ENCODE measurements around the gene GAS2L3. TPM values are rescaled to one million over a fixed set of nuclear protein-coding genes. Genes with fewer than 3 reads are reported as not detected.
"Not testable (repeated sequence)": the region's sequence is repeated elsewhere in the genome, so short reads cannot be mapped to it uniquely, and the experiment has no call there.

GAS2L3 gene
- total and polyA plus RNA-seq, 7 experiments from 2014 or later = 0.08 to 4.9 (median 0.16) TPM; not detected in 2

GRCh38 chr12:100591979-100592378, 18.5 kb downstream of the GAS2L3 start:
- H3K4me1 Mint-ChIP-seq = no peaks in the 10 kb centered on the region
- no peaks in the 10 kb centered on the region for H3K36me3 Mint-ChIP-seq
- no peak overlapping the region for H3K27ac ChIP-seq (ENCODE audit: low read depth, low read length)
- H3K9me3 ChIP-seq (ENCODE audit: control insufficient read depth in 2 of 3, low read length in 3 of 3) = no peaks in the 10 kb centered on the region
- ATAC-seq = no peak
- CTCF ChIA-PET = no interaction called here
- no peak overlapping the region for H3K4me3 ChIP-seq (ENCODE audit: low read length)
- intact Hi-C loops (cut with micrococcal nuclease) = no loop called here
- H3K27me3 ChIP-seq (ENCODE audit: control insufficient read depth in 2 of 2, insufficient read depth in 2 of 2, low read length in 2 of 2) = no peaks in the 10 kb centered on the region
- DNase-seq = no peak
- peaks cover 0 to 26% (median 13%) of the 10 kb centered on the region in 11 donors for H3K9me3 Mint-ChIP-seq
- H3K27me3 Mint-ChIP-seq = peaks cover 0 to 5% (median 0%) of the 10 kb centered on the region in 5 donors
- no peaks in the 10 kb centered on the region for H3K36me3 ChIP-seq (ENCODE audit: control insufficient read depth in 2 of 3, insufficient read depth in 3 of 3, low read length in 3 of 3)
- H3K4me3 Mint-ChIP-seq = no peak overlapping the region
- no peaks in the 10 kb centered on the region for H3K4me1 ChIP-seq (ENCODE audit: control insufficient read depth in 2 of 2, insufficient read depth in 2 of 2, low read length in 2 of 2)
- POLR2A ChIA-PET = no interaction called here
- no peak overlapping the region for H3K27ac Mint-ChIP-seq

- ChIA-PET POLR2A (interaction anchor here (0.7 kb wide), 1 partner anchor 519 kb away, joined by 3 read pairs; no protein-coding TSS in a partner anchor), CTCF (no interaction called here)
- Histone ChIP-seq H3K4me3 (ENCODE audit: low read length) (no peak overlapping the region), H3K27ac (ENCODE audit: low read depth, low read length) (no peak overlapping the region), H3K36me3 (ENCODE audit: control insufficient read depth in 2 of 3, insufficient read depth in 3 of 3, low read length in 3 of 3) (no peaks in the 10 kb centered on the region), H3K9me3 (ENCODE audit: control insufficient read depth in 2 of 3, low read length in 3 of 3) (no peaks in the 10 kb centered on the region), H3K4me1 (ENCODE audit: control insufficient read depth in 2 of 2, insufficient read depth in 2 of 2, low read length in 2 of 2) (no peaks in the 10 kb centered on the region), H3K27me3 (ENCODE audit: control insufficient read depth in 2 of 2, insufficient read depth in 2 of 2, low read length in 2 of 2) (no peaks in the 10 kb centered on the region)
- H3K27ac Mint-ChIP-seq = no peak overlapping the region
- no peak overlapping the region for H3K4me3 Mint-ChIP-seq
- no peaks in the 10 kb centered on the region for H3K4me1 Mint-ChIP-seq
- intact Hi-C loops (cut with micrococcal nuclease) = no loop called here
- ATAC-seq = no peak
- H3K36me3 Mint-ChIP-seq = no peaks in the 10 kb centered on the region
- H3K27me3 Mint-ChIP-seq = peaks cover 0 to 8% (median 2%) of the 10 kb centered on the region in 5 donors
- H3K9me3 Mint-ChIP-seq = peaks cover 0 to 14% (median 6%) of the 10 kb centered on the region in 11 donors
- DNase-seq = no peak
Measured at GRCh38 chr12:100593490-100593889, 20.0 kb downstream of the GAS2L3 start.

- Mint-ChIP-seq H3K9me3 (peaks cover 0 to 15% (median 0%) of the 10 kb centered on the region in 11 donors), H3K27me3 (peaks cover 0 to 29% (median 9%) of the 10 kb centered on the region in 5 donors)
- CTCF ChIA-PET = no interaction called here
Measured at GRCh38 chr12:100601626-100602025, 28.1 kb downstream of the GAS2L3 start.

GRCh38 chr12:100602997-100603396, 29.5 kb downstream of the GAS2L3 start:
- H3K36me3 ChIP-seq (ENCODE audit: control insufficient read depth in 2 of 3, insufficient read depth in 3 of 3, low read length in 3 of 3); H3K4me1 ChIP-seq (ENCODE audit: control insufficient read depth in 2 of 2, insufficient read depth in 2 of 2, low read length in 2 of 2); DNase-seq; H3K4me3 ChIP-seq (ENCODE audit: low read length); H3K27me3 ChIP-seq (ENCODE audit: control insufficient read depth in 2 of 2, insufficient read depth in 2 of 2, low read length in 2 of 2); H3K36me3 Mint-ChIP-seq; H3K4me3 Mint-ChIP-seq; ATAC-seq; intact Hi-C loops (cut with micrococcal nuclease); H3K4me1 Mint-ChIP-seq; POLR2A ChIA-PET; H3K27ac ChIP-seq (ENCODE audit: low read depth, low read length); H3K27ac Mint-ChIP-seq; H3K9me3 ChIP-seq (ENCODE audit: control insufficient read depth in 2 of 3, low read length in 3 of 3); CTCF ChIA-PET: not testable (repeated sequence)
- peaks cover 0 to 36% (median 9%) of the 10 kb centered on the region in 5 donors for H3K27me3 Mint-ChIP-seq
- peaks cover 0 to 15% (median 4%) of the 10 kb centered on the region in 11 donors for H3K9me3 Mint-ChIP-seq

More at GRCh38 chr12:100601626-100602025, 28.1 kb downstream of the GAS2L3 start:
- Mint-ChIP-seq H3K4me3 (no peak overlapping the region), H3K27ac (no peak overlapping the region), H3K36me3 (no peaks in the 10 kb centered on the region), H3K4me1 (no peaks in the 10 kb centered on the region)
- H3K4me1 ChIP-seq (ENCODE audit: control insufficient read depth in 2 of 2, insufficient read depth in 2 of 2, low read length in 2 of 2) = no peaks in the 10 kb centered on the region
- intact Hi-C loops (cut with micrococcal nuclease) = no loop called here
- no peaks in the 10 kb centered on the region for H3K27me3 ChIP-seq (ENCODE audit: control insufficient read depth in 2 of 2, insufficient read depth in 2 of 2, low read length in 2 of 2)
- no peaks in the 10 kb centered on the region for H3K36me3 ChIP-seq (ENCODE audit: control insufficient read depth in 2 of 3, insufficient read depth in 3 of 3, low read length in 3 of 3)
- H3K9me3 ChIP-seq (ENCODE audit: control insufficient read depth in 2 of 3, low read length in 3 of 3) = no peaks in the 10 kb centered on the region
- DNase-seq (no peak), ATAC-seq (no peak)
- H3K4me3 ChIP-seq (ENCODE audit: low read length) = no peak overlapping the region
- no peak overlapping the region for H3K27ac ChIP-seq (ENCODE audit: low read depth, low read length)
- POLR2A ChIA-PET = no interaction called here

- Histone ChIP-seq H3K27ac (ENCODE audit: low read depth, low read length) (no peak overlapping the region), H3K27me3 (ENCODE audit: control insufficient read depth in 2 of 2, insufficient read depth in 2 of 2, low read length in 2 of 2) (no peaks in the 10 kb centered on the region), H3K4me3 (ENCODE audit: low read length) (no peak overlapping the region), H3K36me3 (ENCODE audit: control insufficient read depth in 2 of 3, insufficient read depth in 3 of 3, low read length in 3 of 3) (no peaks in the 10 kb centered on the region), H3K4me1 (ENCODE audit: control insufficient read depth in 2 of 2, insufficient read depth in 2 of 2, low read length in 2 of 2) (no peaks in the 10 kb centered on the region), H3K9me3 (ENCODE audit: control insufficient read depth in 2 of 3, low read length in 3 of 3) (no peaks in the 10 kb centered on the region)
- no peaks in the 10 kb centered on the region for H3K4me1 Mint-ChIP-seq
- CTCF ChIA-PET = no interaction called here
- no peaks in the 10 kb centered on the region for H3K36me3 Mint-ChIP-seq
- H3K27me3 Mint-ChIP-seq = peaks cover 0 to 28% (median 6%) of the 10 kb centered on the region in 5 donors
- H3K27ac Mint-ChIP-seq = no peak overlapping the region
- peak; percentile 42 for ATAC-seq
- POLR2A ChIA-PET = no interaction called here
- no peak for DNase-seq
- intact Hi-C loops (cut with micrococcal nuclease) = no loop called here
- H3K9me3 Mint-ChIP-seq = peaks cover 0 to 15% (median 6%) of the 10 kb centered on the region in 11 donors
- H3K4me3 Mint-ChIP-seq = no peak overlapping the region
Measured at GRCh38 chr12:100608776-100609175, 35.3 kb downstream of the GAS2L3 start.

GRCh38 chr12:100610666-100611430, 37.4 kb downstream of the GAS2L3 start:
- ChIA-PET POLR2A (no interaction called here), CTCF (no interaction called here)
- H3K27ac ChIP-seq (ENCODE audit: low read depth, low read length) = no peak overlapping the region

GRCh38 chr12:100612606-100613005, 39.1 kb downstream of the GAS2L3 start:
- intact Hi-C loops (cut with micrococcal nuclease) = no loop called here
- ATAC-seq (no peak), DNase-seq (no peak)
- Mint-ChIP-seq H3K36me3 (no peaks in the 10 kb centered on the region), H3K9me3 (peaks cover 0 to 3% (median 0%) of the 10 kb centered on the region in 11 donors), H3K4me1 (no peaks in the 10 kb centered on the region), H3K27ac (no peak overlapping the region), H3K4me3 (no peak overlapping the region), H3K27me3 (peaks cover 0 to 14% (median 0%) of the 10 kb centered on the region in 5 donors)
- ChIA-PET POLR2A (no interaction called here), CTCF (no interaction called here)
- H3K27me3 ChIP-seq (ENCODE audit: control insufficient read depth in 2 of 2, insufficient read depth in 2 of 2, low read length in 2 of 2) = no peaks in the 10 kb centered on the region
- no peaks in the 10 kb centered on the region for H3K36me3 ChIP-seq (ENCODE audit: control insufficient read depth in 2 of 3, insufficient read depth in 3 of 3, low read length in 3 of 3)
- H3K9me3 ChIP-seq (ENCODE audit: control insufficient read depth in 2 of 3, low read length in 3 of 3) = no peaks in the 10 kb centered on the region
- no peak overlapping the region for H3K4me3 ChIP-seq (ENCODE audit: low read length)
- no peaks in the 10 kb centered on the region for H3K4me1 ChIP-seq (ENCODE audit: control insufficient read depth in 2 of 2, insufficient read depth in 2 of 2, low read length in 2 of 2)
- H3K27ac ChIP-seq (ENCODE audit: low read depth, low read length) = no peak overlapping the region

More at GRCh38 chr12:100610666-100611430, 37.4 kb downstream of the GAS2L3 start:
- ATAC-seq (no peak), DNase-seq (no peak)
- no peaks in the 10 kb centered on the region for H3K27me3 ChIP-seq (ENCODE audit: control insufficient read depth in 2 of 2, insufficient read depth in 2 of 2, low read length in 2 of 2)
- H3K36me3 Mint-ChIP-seq = no peaks in the 10 kb centered on the region
- no peak overlapping the region for H3K4me3 ChIP-seq (ENCODE audit: low read length)
- H3K9me3 Mint-ChIP-seq = peaks cover 0 to 13% (median 6%) of the 10 kb centered on the region in 11 donors
- intact Hi-C loops (cut with micrococcal nuclease) = no loop called here
- H3K27me3 Mint-ChIP-seq = peaks cover 0 to 21% (median 6%) of the 10 kb centered on the region in 5 donors
- H3K9me3 ChIP-seq (ENCODE audit: control insufficient read depth in 2 of 3, low read length in 3 of 3) = no peaks in the 10 kb centered on the region
- no peaks in the 10 kb centered on the region for H3K4me1 Mint-ChIP-seq
- no peaks in the 10 kb centered on the region for H3K36me3 ChIP-seq (ENCODE audit: control insufficient read depth in 2 of 3, insufficient read depth in 3 of 3, low read length in 3 of 3)
- no peak overlapping the region for H3K27ac Mint-ChIP-seq
- no peak overlapping the region for H3K4me3 Mint-ChIP-seq
- no peaks in the 10 kb centered on the region for H3K4me1 ChIP-seq (ENCODE audit: control insufficient read depth in 2 of 2, insufficient read depth in 2 of 2, low read length in 2 of 2)

All from naive thymus-derived CD4-positive, alpha-beta T cell (primary cell).